NCI-H1930 (cell line): ENCODE results near the gene EXOC4.
"Not testable (repeated sequence)": the region's sequence is repeated elsewhere in the genome, so short reads cannot be mapped to it uniquely, and the experiment has no call there.

Experiments used
- DNase-seq, 2 experiments: peaks; one replicate each; lab custom pipeline; 2025; lab: John Stamatoyannopoulos, UW

Gene EXOC4

DNA sequence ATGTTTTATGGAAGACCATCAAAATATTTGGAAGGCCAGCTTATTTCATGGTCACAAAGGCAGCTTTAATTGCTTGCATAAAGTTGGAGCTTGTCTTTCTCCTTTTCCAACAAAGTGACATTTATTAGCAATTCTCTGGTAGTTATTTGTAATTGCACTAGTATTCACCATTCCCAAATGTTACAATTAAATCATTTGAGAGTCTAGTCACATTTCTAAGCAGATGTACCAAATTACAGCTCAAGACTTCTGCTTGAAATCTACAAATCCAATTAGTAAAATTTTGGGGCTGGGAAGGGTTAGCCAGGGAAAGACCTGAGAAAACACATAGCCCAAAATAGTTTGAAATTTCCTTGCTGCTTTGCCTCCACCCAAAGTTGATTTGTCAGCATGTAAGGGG lies 498.2 kb downstream of the EXOC4 start:
- DNase-seq: no peak

DNA sequence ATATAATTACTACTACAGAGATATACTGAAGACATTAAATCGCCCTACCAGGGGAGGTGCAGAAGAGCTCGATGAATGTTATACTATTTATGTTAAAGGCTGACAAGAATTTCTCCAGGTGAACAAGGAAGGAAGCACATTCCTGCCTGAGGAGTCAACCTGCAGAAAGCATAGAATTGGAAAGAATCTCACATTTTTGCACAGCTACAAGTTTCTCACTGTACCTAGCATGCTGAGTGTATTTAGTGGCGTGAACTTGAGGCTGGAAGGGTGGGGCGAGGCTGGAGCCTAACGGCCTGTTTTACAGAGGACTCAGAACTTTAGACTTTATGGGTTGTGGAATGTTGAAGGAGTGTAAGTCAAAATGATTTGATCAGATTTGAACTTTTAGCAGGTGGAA lies 500.6 kb downstream of the EXOC4 start:
- DNase-seq: no peak

DNA sequence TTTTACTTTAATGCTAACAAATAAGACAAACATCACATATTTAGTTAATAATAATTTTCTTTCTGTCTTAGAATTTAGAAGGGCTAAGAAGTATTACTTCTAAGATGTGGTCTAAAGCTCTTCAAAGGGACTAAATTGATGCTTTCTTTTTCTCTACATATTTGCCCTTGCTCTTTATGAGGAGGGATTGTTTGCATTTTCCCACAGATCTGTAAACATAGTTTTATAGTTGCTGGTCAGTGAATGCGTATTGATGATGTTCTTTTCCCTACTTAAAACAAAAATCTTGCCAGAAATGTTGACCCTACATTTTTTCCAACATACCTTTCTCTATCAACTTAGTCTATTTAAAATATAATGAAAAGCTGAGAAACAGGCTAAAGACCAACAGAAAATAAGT lies 501.8 kb downstream of the EXOC4 start:
- no peak for DNase-seq

DNA sequence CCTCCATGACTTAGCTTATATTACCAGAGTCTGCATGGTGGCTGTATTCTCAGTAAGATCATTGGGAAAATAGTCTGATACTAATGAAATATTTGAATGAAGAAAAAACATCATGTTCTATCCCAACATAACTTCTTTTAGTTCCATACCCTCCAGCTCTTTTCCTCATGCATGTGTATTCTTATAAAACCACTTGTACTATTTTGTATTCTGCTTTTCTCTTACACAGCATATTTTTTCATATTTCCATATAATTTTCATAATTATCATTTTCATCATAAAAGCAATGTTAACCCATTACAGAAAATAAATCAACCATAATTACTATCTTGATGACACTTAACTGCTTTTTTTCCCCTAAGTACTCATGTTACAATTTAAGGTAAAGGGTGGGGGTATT lies 503.0 kb downstream of the EXOC4 start:
- DNase-seq: no peak

DNA sequence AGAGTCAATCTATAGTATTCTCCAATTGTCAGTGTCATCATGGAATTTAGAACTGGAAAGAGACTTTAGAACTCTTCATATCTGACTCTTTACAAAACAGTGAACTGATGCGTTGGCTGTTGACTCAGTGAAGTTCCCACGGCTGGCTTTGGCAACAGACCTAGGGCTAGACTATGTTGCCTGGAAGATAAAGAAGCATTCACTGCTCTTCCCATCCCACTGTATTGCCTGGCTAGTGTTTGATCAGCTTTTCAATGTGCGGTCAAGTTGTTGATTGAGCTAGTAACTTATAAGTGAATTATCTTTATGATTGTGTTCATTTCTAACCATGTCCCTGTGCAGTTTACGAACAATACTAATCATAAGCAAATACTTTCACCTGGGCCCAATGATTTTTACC lies 508.6 kb downstream of the EXOC4 start:
- no peak for DNase-seq

DNA sequence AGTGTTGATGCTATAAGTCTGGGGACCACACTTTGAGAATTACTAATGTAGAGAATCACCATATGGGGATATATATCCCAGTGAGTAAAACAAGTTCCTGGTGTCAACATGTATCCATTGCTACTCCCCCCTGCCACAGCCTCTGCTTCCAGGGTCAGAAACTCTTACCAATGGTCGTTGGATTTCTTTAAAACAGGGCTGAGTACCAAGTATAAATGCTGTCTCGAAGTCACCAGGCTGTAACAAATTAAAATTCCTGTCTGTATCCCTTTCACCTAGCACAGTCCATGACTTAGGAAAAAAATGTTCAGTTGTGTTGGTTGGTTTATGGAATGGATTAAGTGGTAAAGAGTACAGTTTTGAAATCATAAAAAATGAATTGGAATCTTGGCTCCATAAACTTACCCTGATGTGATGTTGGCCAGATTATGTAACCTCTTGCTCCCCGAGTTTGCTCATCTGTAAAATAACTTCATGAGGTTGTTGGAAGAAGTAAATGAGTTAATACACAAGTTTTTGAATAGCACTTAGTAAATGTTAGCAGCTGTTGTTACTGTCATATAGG lies 510.3 kb downstream of the EXOC4 start:
- DNase-seq: no peak

DNA sequence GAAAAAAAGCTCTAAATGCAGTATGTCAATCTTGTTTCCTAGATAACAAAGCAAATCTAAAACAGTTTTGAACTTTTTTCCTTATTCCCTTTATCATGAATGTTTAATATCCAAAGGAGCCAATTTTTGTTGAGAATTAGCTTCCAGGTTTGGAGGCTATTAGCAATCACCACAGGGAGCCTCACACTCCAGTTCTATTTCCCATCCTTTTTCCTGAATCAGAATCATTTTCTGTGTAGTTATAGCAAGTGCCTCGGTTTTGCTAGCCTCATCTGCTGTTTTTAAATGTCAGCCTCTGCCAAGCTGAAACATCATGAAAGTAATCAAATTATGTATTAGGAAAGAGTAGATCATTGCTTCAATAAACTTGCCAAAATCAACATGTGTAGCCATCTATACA lies 516.8 kb downstream of the EXOC4 start:
- no peak for DNase-seq

DNA sequence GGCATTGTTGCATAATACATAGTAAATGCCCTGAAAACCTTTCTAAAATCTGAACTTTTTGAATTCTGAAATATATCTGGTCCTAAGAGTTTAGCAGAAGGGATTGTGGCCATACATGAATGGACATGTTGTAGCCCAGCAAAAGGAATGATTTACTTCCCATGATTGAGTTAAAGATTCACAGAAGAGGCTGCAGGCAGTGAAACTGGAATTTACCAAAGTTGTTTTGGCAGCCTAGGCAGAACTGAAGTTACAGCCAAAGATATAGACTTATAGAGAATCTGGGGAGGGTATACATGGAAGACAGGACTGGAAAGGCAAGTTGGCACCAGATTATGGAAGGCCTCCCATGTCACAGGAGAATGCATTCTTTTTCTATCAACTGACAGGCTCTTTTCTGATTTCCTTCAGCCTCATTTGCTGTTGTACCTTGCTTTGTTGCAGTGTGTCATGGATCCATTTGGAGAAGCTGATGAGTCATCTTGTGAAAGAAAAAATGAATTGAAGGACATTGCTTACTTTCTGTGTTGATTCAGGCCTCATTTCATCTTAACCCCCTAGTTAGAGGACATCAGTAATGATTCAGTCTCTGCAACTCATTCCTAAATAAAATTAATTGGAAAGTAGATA lies 518.1 kb downstream of the EXOC4 start:
- peak in 1 of 2 experiments; percentile 50 for DNase-seq

DNA sequence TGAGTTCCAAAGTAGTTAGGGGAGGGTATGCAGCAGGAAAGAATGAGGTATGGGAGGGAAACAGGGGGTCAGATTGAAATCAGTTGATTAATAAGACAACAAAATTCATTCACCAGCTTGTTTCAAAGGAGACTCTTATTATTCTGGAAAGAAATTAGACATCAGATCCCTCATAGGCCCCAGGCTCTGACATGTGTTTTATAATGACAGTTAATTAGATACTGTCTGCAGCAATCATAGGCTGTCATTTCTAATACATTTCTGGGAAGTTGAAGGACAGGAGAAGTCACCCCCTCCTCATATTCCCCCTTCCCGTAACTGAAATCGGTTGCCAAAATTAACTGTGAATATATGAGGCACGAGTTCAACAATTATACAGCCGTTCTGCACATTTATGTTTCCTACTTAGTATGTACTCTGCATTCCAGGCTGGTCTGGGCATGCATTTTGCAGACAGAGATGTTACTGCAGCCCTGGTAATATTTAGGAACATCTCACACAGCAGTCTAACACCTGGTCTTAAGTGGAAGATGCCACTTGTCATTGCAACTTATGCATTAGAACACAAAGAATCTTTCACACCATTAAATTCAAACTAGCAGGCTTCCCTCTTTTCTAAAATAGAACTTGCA lies 519.0 kb downstream of the EXOC4 start:
- no peak for DNase-seq

DNA sequence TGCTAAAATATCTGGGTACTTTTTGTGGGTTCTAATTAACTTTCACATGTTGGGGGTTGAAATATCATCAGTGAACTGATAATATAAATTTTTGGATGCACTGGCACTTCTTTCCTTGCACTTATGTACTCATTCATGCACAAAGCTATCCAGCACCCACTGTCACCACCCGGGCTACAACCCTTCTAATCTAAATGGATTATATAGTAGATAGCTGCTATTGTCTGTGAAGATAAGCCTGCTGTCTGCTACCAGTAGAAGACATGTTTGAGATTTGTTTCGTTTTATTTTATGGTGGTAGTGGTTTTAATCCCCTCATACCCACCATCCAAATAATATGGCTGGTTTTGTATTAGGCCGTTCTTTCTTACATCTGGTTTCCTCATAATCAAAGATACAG lies 520.7 kb downstream of the EXOC4 start:
- DNase-seq: no peak

DNA sequence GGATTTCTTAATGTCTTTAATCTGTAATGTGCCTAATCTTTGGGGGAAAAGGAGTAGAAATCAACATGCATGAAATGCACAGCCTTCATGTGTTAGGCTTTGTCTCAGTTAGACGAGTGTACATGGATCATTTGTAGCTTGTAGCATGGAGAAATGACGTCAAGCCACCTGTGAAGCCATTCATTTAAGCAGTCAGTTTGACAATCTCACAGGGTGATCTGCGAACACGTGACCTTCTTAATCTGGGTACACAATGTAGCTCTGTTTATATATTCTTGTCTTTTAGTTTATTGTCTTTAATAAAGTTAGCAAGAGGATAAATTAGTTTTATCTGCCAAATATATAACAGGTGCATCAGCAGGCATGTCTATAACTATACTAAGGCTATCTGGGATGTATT lies 522.3 kb downstream of the EXOC4 start:
- DNase-seq: no peak

DNA sequence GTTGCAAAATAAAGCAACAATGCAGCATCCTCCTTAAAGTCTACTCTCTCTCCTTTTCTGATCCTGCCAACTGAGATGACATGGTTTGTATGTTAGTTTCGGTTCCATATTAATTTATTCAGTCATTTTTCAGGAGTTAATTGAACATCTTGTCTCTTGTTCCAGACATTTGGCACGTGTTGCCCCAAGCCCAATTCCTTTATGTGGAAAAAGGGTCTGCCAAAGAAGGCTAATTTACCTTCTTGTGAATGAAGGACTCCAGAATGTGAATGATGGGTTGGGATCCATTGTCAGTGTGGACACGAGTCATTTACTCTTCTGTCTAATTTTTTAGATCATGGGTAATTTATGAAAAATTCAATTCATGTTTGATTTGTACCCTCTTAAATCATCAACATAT lies 523.4 kb downstream of the EXOC4 start:
- no peak for DNase-seq

DNA sequence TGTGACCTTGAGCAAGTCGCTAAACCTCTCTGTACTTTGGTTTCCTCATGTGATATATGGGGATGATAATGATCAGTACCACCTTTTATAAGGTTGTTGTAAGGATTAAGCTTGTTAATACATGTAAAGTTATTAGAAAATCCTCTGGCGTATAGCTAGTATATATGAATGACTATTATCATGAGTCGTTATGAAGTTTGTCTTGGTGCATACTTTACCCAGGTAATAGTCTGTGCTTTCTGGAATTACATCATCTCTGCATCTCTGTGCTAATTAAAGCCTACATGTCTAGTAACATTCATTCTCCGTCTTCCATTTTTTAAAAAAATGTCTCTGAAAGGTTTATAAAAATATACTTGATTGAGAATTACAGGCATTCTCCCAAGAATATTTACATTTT lies 524.8 kb downstream of the EXOC4 start:
- no peak for DNase-seq

DNA sequence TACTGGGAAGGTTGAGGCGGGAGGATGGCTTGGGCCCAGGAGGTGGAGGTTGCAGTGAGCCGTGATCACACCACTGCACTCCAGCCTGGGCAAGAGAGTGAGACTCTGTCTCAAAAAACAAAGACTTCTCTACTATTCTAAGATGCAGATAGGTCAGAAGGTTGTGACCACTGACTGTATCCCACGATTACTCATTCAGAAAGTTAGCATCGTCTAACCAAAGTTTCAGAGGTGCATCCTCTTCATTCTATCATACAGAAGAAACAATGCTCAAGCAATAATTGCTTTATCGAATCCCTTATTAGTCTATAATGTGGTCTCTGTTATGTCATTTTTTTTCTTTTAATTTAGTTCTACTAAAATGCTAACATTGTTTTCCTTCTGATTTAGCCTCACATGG lies 525.6 kb downstream of the EXOC4 start:
- DNase-seq: no peak

DNA sequence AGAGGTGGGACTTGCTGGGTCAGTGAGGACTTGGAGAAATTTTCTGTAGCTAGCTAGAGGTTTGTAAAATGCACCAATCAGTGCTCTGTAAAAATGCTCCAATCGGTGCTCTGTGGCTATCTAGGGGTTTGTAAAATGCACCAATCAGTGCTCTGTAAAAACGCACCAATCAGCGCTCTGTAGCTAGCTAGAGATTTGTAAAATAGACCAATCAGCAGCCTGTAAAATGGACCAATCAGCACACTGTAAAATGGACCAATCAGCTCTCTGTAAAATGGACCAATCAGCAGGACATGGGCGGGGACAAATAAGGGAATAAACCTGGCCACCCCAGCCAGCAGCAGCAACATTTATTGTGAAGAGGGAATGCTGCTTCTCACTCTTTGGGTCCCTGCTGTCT lies 526.7 kb downstream of the EXOC4 start:
- not testable (repeated sequence) for DNase-seq

DNA sequence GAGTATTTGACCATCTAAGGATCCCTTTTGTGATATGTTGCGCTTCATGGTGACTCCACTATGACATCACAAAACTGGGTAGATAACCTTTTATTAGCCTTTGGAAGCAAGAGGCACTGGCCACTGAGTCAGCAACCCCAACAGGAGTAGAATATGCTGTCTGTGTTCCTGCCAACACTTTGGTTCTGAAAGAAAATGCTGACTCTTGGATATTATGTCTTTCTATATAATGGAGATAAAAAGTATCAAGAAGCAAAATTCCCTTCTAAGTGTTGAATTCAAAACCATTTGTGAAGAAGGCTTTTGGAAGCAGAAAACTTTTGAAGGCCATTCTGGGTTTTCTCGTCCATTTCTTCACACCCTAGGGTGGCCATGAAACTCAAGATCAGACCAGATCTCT lies 528.0 kb downstream of the EXOC4 start:
- DNase-seq: no peak

DNA sequence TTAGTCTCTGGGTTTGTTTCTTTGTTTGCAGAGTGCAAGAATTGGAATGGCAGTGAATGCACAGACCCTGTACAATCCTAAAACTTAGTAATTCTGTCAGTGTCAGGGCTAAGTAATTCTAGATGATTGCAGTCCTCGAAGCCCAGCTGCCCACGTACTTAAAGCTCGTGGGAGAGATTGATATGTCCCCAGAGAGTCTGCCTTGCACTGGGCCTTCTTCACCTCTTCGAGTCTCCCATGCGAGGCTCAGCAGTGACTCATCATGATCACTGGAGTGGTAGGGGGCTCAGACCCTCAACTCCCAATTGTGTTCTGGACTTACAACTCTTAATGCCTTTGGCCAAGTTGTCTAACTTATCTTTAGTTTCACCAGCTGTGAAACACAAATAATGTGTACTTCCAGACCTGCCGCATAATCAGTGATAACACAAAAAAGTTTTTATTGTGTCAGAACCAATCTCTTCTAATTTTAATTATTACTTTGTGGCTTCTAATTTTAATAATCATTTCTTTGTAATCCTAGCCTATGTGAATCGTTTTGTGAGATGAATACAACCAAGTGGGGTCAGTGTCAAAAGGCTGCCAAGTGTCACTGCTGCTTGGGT lies 528.7 kb downstream of the EXOC4 start:
- DNase-seq: no peak

DNA sequence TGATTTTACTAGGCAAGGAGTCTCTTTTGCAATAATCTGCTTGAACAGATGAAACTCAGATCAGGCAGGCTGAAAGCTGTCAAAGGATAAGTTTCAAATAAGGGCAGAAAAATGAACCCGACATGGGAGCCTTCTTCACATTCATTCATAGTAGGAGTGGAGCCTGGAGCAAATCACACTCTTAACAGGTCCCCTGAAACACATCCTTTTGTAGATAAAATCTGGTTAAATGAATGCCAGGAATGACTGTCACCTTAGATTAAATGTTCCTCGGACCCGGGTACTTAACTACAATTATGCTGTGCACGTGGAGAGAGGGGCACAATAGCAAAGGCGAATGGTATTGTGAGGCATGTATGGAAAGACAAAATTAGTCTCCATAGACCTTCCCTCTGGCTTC lies 529.6 kb downstream of the EXOC4 start:
- DNase-seq: no peak

DNA sequence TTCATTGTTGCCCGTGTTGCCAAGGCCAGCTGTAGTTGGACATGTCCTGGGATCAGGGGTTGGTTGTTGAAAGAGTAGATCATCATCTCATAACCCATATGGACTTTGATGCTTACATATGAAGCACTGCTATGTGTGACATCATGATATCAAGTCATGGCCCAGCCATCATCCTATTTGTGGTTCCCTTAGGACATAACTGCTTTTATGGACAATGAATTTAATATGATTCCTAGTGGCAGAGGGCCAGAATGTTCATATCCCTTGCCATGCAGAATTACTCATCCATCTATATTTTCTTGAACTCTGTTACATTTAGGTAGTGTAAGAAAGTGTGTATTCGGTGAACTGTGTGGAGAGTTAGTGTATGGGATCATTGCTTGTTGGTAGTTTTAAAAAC lies 530.4 kb downstream of the EXOC4 start:
- DNase-seq: no peak

DNA sequence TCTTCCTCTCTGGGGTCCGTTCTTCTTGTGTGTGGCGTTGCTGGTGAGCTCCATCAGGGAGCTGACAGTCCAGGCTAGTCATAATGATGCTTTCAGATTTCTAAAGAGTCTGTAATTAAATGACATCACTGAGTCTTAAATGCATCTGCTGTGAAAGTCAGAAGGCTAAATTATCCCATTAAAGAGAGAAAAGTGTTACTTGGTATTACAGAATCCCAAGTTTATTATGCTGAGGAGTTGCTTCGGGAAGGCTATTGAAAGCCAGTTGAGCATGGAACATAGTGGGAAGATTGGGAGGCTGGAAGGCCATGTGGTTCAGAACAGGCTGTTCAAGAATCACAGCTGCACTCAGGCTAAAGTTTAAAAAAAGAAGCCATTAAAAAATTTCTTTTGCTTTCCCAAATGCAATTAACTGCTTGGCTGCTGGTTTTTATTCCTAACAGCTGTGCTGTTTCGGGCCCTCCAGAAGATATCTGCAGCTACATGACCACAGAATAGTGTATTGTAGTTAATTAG lies 531.7 kb downstream of the EXOC4 start:
- no peak for DNase-seq

DNA sequence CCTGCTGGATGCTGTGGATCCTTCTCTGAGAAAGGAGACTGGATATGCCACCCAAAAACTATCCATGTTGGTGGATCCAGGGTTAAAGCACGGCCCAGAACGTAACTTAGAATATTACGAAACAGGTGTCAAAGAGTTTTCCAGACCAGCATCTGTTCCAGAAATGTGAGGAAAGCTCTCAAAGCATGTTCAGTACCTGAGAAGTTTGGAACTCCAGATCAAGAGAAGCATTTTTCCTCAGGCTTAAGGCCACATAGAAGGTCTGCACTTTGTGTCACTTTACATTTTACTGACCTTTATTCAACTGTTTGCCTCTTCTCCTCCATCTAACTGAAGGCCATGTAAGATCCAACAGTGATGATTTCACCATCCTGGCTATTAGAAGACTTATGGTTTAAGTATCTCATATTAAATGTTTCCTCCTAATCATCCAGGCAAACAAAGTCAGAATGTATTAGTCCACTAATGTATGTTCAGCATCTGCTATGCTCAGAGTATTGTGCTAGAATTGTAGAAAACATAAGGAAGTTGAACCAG lies 533.6 kb downstream of the EXOC4 start:
- DNase-seq: no peak

DNA sequence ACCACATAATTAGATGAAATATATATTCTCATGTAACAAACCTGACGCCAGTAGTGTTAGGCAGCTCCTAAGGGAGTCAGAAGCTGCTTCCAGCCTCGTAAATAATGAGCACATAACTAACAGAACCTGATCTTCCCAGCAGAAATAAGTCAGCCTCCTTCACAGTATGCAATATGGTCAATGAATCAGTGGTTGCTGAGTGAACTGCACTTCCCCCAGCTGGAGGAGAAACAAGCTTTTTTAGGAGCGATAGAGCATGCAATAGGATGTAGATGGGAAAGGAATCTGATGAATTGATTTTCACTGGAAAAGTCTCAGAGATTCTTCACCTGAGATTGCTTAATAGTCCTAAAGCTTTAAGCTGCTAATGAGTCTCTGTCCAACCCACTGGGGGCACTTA lies 537.1 kb downstream of the EXOC4 start:
- DNase-seq: no peak

DNA sequence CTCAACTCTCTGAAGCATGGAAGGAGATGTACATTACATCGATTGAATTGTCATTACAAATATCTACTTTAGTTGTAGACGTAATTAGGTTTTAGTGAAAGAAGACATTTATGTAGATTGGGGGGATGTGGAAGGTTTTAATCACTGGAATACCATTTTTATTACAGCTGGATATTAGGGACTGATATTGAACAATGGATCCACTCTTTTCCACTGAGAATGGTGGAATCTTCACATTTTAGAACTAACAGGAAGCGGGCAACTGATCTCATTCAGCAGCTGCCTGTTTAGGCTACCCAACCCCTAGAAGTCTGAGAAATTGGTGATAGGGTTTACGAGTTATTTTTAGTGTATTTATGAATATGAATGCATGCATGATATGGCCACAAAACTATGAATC lies 538.0 kb downstream of the EXOC4 start:
- DNase-seq: no peak
